Measurements from ENCODE around the gene SAMD4A.

GRCh38 chr14:54548491-54548890, 18.4 kb upstream of the SAMD4A start:
- no peak for TF ChIP-seq POLR2A (IDR thresholded peaks at IDR 0.05; ENCODE audit: low read depth, low read length)
- TF ChIP-seq TAF1 (IDR thresholded peaks at IDR 0.05; ENCODE audit: low read depth, low read length), result no peak

All from GM12891 (cell line).